NCI-H128 (cell line): ENCODE results near the gene DRAP1.
"Not testable (repeated sequence)": the region's sequence is repeated elsewhere in the genome, so short reads cannot be mapped to it uniquely, and the experiment has no call there.

Experiments
- DNase-seq: peaks from one replicate; lab custom pipeline; 2025; ENCODE audit not compliant: unreplicated experiment; lab: John Stamatoyannopoulos, UW

DRAP1 gene

GRCh38 chr11:65928667-65929066, 9.4 kb downstream of the DRAP1 start:
- no peak for DNase-seq

DNA sequence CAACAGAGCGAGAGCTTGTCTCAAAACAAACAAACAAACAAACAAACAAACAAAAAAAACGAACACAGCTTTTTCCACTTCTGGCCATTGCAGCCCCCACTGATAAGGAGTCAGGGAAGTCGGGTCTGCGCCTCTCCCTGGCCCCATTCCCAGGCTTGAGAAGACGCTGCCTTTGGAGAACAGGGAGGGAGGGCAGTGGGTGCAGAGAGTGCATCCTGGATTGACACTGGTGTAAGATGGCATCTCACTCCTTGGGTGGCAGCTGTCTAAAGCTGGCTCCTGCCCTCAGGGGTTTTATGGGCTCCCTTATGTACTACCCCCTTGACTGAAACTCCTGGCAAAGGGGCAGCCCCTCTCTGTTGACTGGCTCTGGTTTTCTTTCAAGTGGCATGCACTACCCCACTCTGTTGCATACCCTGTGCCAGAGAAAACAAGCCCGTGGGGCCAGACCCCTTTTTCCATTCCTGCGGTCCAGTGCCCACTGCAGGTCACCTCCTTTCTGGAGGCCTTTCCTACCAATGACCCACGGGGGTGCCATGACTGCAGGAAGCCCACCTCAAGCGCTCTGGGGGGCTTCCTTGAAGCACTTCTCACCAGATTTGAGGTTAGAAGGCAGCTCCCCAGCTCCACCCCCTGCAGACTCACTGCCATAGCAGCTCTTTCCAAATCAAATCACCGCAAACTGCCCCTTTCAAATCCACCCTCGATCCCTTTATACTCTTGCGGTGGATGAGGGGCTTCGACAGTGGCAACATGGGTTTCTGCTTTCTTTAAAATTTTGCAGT, 12.7 kb downstream of the DRAP1 start:
- DNase-seq, result no peak

- no peak for DNase-seq
Measured at GRCh38 chr11:65932558-65932919, 13.3 kb downstream of the DRAP1 start.

GRCh38 chr11:65934014-65934413, 14.8 kb downstream of the DRAP1 start:
- DNase-seq, result no peak

DNA sequence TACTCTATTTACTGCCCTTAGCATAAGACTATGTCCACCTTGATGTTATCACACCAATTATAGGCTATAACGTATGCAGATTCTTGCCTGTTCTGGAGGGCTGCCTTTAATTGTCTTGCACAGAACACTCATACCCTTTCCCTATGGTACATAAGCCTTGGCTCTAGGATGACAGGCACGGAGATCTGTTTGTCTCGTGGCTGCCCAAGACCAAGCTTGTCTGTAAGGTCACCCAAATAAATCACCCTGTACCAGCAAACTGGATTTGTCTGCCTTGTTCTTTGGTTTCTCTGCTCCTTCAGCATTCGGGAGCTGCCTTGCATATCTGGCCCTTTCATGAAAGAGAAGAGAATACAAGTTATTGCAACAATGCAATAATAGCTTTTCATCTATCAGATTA, 18.5 kb downstream of the DRAP1 start:
- no peak for DNase-seq

DNA sequence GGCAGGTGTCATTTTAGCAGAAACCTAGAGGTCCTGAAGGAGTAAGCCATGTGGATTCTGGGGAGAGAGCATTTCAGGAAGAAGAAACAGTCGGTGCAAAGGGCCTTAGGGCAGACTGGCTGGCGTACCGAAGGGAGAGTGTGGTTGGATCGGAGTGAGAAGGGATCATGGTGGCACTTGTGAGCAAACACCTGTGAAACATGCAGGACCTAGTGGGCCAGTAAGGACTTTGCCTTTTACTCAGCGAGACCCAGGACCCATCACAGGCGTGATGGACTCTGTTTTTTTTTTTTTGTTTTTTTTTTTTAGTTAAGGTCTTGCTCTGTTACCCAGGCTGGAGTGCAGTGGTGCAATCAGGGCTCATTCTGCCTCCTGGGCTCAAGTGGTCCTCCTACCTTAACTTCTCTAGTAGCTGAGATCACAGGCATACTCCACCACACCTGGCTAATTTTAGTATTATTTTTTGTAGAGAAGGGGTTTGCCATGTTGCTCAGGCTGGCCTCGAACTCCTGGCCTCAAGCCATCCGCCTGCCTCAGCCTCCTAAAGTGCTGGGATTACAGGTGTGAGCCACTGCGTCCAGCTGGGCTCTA, 22.6 kb downstream of the DRAP1 start:
- no peak for DNase-seq

DNA sequence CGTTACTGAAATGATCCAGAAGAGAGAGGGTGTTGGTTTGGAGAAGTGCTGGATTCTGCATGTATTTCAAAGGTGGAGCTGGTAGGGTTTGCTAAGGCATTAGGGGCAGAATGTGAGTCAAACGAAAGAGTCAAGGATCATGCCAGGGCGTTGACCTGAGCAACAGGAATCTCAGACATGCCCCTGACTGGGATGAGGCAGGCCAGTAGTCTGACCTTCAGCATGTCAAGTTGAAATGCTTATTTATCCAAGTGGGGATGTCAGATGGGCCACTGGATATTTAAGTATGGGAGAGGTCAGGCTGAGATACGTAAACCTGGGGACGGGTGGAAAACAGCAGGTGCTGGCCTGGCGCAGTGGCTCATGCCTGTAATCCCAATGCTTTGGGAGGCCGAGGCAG, 23.3 kb downstream of the DRAP1 start:
- DNase-seq, result no peak

DNA sequence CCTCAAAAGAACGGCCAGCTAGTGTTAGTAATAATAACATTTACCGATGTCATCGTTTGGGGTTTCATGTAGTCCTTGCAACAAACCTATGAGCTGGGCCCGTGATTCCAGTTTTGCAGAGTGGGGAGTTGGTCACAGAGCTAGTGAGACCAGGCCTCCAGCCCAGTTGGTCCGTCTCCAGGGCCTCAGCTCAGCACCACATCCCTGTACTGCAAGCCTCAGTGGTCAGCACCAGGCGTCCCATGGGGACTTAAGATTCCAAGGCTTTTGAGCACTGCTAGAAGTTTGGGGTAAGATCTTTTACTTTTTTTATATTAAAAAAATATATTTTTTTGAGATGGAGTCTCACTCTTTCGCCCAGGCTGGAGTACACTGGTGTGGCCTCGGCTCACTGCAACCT, 25.0 kb downstream of the DRAP1 start:
- no peak for DNase-seq

DNA sequence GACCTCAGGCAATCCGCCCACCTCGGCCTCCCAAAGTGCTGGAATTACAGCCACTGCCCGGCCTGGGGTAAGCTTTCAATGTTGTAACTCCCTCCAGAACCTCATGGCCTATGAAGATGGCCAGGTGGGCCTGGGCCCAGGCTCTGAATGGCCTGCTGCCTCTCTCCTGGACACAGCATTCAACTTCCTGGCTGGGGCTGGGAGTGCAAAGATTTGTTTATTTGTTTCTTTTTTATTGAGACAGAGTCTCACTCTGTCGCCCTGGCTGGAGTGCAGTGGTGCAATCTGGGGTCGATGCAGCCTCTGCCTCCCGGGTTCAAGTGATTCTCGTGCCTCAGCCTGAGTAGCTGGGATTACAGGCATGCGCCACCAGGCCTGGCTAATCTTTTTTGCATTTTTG, 25.5 kb downstream of the DRAP1 start:
- DNase-seq, result no peak

DNA sequence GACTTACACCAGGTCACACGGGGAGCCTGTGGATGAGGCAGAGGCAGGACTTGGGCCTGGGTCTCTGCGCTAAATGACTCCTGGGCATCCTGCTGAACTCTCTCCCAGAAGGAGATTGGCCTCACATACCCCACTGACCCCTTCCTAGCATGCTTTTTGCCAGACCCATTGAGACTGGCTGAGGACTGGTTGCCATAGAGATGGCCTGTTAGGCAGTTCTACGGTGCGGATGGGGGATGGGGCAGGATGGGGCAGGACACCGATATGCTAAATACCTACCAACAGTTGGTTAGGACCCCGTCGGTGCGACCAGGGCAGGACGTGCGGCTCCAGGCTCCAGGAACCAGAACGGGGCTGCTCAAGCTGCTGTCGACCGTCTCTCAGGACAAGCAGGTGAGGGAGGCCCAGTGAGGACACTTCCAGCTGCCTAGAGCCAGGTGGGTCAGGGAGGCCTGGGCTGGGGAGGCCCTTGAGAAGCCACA, 26.2 kb downstream of the DRAP1 start, which contains the start of gene TSGA10IP:
TSS of gene TSGA10IP (plus strand) at position 51 of the 482 bp plus-strand sequence. CDS start at position 247, 196 bp downstream.
- no peak for DNase-seq

GRCh38 chr11:65945941-65946558, 26.8 kb downstream of the DRAP1 start:
- DNase-seq, result no peak

DNA sequence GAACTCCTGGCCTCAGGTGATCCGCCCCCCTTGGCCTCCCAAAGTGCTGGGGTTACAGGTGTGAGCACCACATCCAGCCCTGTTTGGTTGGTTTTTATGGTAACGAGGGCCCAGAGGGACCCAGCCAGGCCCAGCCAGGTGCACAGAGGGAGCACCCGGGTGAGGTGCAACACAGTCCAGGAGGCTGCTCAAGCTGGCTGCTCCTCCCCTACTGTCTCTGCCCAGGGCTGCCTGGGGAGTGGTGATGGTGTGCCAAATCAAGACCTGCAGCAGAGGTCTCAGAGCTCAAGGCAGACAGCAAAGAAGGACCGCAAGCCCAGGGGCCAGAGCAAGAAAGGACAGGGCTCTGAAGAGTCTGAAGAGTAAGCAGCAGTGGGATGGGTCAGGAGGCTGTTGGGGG, 27.4 kb downstream of the DRAP1 start:
- DNase-seq, result no peak

DNA sequence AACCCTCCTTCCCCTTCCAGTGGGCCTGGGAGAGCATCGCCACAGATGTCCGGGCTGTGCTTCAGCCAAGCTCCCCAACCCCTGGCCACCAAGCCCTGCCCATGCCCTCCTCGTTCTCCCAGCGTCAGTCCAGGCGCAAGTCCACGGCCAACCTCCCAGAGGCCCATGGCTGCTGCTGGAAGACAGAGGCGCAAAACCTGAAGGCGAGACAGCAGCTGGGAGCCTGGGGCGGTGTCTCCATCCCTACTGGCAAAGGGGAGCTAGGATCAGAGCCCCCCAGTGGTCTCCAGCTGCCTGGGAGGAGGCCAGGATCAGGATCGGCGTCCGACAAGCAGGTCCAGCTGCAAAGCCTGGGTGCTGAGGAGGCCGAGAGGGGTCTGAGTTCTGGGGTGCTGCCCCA, 27.9 kb downstream of the DRAP1 start:
- DNase-seq, result no peak

DNA sequence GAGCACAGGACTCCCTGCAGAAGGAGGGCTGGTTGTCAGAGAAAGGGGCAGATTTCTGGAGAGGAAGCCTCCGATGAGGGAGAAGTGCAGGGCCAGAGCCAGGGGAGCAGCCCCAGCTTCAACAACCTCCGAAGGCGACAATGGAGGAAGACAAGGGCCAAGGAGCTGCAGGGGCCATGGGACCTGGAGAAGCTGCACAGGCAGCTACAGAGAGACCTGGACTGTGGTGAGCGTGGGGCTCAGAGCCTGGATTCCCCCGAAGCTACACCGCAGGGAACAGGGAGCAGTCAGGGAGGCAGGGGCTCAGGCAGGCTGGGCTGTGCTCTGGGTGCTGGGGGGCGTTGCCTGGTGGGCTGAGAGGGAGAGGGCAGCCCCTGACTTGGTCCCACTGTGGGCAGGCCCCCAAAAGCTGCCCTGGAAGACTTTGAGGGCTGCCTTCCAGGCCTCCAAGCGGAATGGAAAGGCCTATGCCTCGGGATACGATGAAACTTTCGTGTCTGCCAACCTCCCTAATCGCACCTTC, 28.4 kb downstream of the DRAP1 start:
- no peak for DNase-seq

DNA sequence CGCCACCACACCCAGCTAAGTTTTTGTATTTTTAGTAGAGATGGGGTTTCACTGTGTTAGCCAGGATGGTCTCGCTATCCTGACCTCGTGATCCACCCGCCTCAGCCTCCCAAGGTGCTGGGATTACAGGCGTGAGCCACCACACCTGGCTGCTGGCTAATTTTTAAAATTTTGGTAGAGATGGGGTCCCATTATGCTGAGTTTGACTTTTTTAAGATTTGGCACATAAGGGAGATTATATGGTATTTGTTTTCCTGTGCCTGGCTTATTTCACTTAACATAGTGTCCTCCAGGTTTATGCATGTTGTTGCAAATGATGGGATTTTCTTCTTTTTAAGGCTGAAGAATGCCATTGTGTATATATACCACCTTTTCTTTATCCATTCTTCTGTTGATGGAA, 31.5 kb downstream of the DRAP1 start:
- not testable (repeated sequence) for DNase-seq

DNA sequence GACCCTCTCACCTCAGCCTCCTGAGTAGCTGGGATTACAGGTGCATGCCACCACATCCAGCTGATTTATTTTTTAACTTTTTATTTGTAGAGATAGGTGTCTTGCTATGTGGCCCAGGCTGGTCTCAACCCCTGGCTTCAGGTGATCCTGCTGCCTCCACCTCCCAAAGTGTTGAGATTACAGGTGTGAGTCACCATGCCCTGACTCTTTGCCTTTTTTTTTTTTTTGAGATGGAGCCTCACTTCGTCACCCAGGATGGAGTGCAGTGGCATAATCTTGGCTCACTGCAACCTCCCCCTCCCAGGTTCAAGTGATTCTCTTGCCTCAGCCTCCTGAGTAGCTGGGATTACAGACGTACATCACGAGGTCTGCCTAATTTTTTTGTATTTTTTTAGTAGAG, 32.4 kb downstream of the DRAP1 start:
- DNase-seq, result not testable (repeated sequence)

DNA sequence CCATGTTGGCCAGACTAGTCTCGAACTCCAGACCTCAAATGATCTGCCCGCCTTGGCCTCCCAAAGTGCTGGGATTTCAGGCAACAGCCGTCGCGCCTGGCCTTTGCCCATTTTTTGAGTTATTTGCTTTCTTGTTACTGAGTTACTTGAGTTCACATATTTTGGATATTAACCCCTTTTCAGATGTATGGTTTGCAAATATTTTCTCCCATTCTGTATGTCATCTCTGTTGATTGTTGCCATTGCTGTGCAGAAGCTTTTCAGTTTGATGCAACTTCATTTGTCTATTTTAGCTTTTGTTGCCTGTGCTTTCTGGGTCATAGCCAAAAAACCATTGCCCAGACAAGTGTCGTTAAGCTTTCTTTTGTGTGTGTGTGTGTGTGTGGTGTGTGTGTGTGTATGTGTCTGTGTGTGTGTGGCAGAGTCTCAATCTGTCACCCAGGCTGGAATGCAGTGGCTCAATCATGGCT, 32.9 kb downstream of the DRAP1 start:
- no peak for DNase-seq

DNA sequence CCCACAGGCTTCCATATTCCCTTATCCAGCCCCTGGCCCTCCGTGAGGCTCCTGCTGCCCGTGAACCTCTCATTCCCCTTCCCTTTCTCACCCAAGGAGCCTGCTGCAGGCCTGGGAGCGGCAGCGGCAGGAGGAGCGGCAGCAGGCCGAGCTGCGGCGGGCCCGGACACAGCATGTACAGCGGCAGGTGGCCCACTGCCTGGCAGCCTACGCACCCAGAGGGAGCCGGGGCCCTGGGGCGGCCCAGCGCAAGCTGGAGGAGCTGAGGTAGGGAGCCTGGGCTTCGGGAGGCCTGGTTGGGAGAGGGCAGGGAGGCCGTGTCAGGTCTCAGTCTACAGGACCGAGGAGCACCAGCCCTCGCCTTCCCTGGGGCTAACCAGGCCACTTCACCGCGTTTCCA, 34.2 kb downstream of the DRAP1 start:
- DNase-seq, result no peak

DNA sequence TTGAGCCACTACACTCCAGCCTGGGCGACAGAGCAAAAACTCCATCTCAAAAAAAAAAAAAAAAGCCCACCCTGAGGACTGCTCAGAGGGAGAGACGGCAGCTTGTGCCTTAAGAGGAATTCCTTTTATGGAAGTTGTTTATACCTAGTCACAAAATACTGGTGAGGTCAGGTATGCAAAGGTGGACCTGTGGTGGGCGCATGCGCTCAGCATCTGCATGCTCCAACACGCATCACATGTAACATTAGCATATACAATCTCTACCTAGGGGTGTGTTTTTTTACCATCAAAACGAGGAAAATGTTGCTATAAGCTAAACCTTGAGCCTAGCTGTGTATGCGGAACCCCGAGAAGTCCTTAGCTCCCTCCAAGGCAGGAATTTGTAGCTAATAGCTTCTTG, 35.5 kb downstream of the DRAP1 start:
- no peak for DNase-seq

GRCh38 chr11:65958291-65958690, 39.1 kb downstream of the DRAP1 start:
- DNase-seq, result no peak

DNA sequence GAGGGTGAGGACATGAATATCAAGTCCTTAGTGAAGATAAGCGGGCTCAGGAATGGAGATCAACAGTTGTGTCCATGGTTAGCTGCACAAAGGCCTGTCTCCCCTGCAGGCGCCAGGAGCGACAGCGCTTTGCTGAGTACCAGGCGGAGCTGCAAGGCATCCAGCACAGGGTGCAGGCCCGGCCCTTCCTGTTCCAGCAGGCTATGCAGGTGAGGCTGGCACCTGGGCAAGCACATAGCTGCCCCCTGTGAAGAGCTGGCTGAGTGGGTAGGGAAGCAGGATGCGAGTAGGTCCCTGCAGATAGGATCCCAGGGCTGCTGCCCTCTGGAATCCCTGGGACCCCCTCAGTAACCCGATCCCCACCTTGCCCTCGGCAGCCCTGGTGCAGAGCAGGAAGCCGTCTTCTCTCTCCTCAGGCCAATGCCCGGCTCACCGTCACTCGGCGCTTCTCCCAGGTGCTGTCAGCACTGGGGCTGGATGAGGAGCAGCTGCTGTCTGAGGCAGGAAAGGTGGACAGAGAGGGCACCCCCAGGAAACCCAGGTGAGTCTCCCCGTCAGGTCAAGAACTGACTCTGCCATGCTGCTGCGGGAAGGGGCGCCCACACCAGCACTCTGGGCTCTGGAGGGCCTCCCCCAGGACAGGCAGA, 39.7 kb downstream of the DRAP1 start:
- DNase-seq, result no peak
